ENCODE results near the gene SLC8A3.

SLC8A3 gene

GRCh38 chr14:70162358-70162757 lies 26.4 kb downstream of the SLC8A3 start:
- no peak for DNase-seq (ENCODE audit: low read depth)
- in situ Hi-C loops (cut with HindIII; ENCODE audit: low sequenced_read_pairs), result no loop called here
- TF ChIP-seq CTCF (IDR thresholded peaks at IDR 0.05; ENCODE audit: low read depth, low read length, missing control alignments), result no peak
- no peak overlapping the region for H3K4me3 ChIP-seq (ENCODE audit: low read depth, low read length)

- DNase-seq (ENCODE audit: low read depth), result no peak
- H3K4me3 ChIP-seq (ENCODE audit: low read depth, low read length), result no peak overlapping the region
- in situ Hi-C loops (cut with HindIII; ENCODE audit: low sequenced_read_pairs), result no loop called here
- TF ChIP-seq CTCF (IDR thresholded peaks at IDR 0.05; ENCODE audit: low read depth, low read length, missing control alignments), result no peak
Measured at GRCh38 chr14:70156592-70156991, 32.2 kb downstream of the SLC8A3 start.

GRCh38 chr14:70152704-70153103 lies 36.0 kb downstream of the SLC8A3 start:
- no peak for TF ChIP-seq CTCF (IDR thresholded peaks at IDR 0.05; ENCODE audit: low read depth, low read length, missing control alignments)
- no peak for DNase-seq (ENCODE audit: low read depth)
- H3K4me3 ChIP-seq (ENCODE audit: low read depth, low read length), result no peak overlapping the region
- in situ Hi-C loops (cut with HindIII; ENCODE audit: low sequenced_read_pairs), result no loop called here

- in situ Hi-C loops (cut with HindIII; ENCODE audit: low sequenced_read_pairs), result no loop called here
- DNase-seq (ENCODE audit: low read depth), result no peak
- TF ChIP-seq CTCF (IDR thresholded peaks at IDR 0.05; ENCODE audit: low read depth, low read length, missing control alignments), result no peak
- H3K4me3 ChIP-seq (ENCODE audit: low read depth, low read length), result no peak overlapping the region
Measured at GRCh38 chr14:70152081-70152480, 36.7 kb downstream of the SLC8A3 start.

- in situ Hi-C loops (cut with HindIII; ENCODE audit: low sequenced_read_pairs), result no loop called here
Measured at GRCh38 chr14:70149596-70150165, 39.1 kb downstream of the SLC8A3 start.

GRCh38 chr14:70148911-70149595 lies 39.7 kb downstream of the SLC8A3 start:
- TF ChIP-seq CTCF (IDR thresholded peaks at IDR 0.05; ENCODE audit: low read depth, low read length, missing control alignments), result no peak
- DNase-seq (ENCODE audit: low read depth), result no peak
- in situ Hi-C loops (cut with HindIII; ENCODE audit: low sequenced_read_pairs), result no loop called here
- no peak overlapping the region for H3K4me3 ChIP-seq (ENCODE audit: low read depth, low read length)

More at GRCh38 chr14:70149596-70150165, 39.1 kb downstream of the SLC8A3 start:
- no peak overlapping the region for H3K4me3 ChIP-seq (ENCODE audit: low read depth, low read length)
- no peak for TF ChIP-seq CTCF (IDR thresholded peaks at IDR 0.05; ENCODE audit: low read depth, low read length, missing control alignments)
- DNase-seq (ENCODE audit: low read depth), result no peak

Data from astrocyte of the cerebellum (primary cell).